ENCODE measurements around the gene GNB1L. TPM values are rescaled to one million over a fixed set of nuclear protein-coding genes. Genes with fewer than 3 reads are reported as not detected.

Gene GNB1L
- total and polyA plus RNA-seq, 2 donors (not counting 1 experiment from before 2014, with no cell fraction given) = 6.6 to 12.1 TPM

DNA sequence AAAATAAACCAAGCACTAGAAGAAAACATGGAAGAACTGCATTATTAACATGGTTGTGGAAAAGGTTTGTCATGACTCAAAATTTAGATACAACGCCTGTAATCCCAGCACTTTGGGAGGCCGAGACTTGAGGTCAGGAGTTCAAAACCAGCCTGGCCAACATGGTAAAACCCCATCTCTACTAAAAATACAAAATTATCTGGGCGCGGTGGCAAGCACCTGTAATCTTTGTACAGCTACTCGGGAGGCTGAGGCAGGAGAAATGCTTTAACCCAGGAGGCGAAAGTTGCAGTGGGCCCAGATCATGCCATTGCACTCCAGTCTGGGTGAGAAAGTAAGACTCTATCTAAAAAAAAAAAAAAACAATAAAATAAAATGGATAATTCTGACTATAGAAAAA lies 23.7 kb downstream of the GNB1L start:
- WGBS (ENCODE audit: insufficient coverage) = no CpG with 5 or more reads among the region's 6 CpGs
- no peak for ATAC-seq (ENCODE audit: low read depth)
- H3K27ac Mint-ChIP-seq = no peak overlapping the region

DNA sequence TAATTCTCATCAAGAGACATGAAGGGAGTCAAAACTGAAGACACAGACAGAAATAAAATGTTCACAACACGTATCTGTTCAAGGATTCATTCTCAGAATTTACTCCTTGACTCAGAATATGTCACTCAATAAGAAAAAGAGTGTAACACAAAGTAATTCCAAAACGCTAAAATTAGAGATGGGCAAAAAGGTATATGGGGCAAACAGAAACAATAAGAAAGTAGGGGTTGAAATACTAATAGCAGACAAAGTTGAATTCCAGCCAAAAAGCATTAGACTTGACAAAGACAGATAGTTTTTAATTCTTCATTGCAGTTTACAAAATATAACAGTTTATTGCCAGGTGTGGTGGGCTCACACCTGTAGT lies 26.7 kb downstream of the GNB1L start:
- H3K27me3 Mint-ChIP-seq = no peaks in the 10 kb centered on the region
- ChIA-PET POLR2A (no interaction called here), CTCF (no interaction called here)
- H3K9ac ChIP-seq (ENCODE audit: low read length) = no peak overlapping the region
- DNase-seq = no peak
- H3K27ac ChIP-seq (ENCODE audit: low read length in 2 of 2) = no peak overlapping the region
- H3K9me3 Mint-ChIP-seq (ENCODE audit: insufficient read depth) = no peaks in the 10 kb centered on the region
- no peak overlapping the region for H3K4me3 ChIP-seq (ENCODE audit: control extremely low read depth in 1 of 5, extremely low read depth in 1 of 5, insufficient read depth in 1 of 5, low read depth in 2 of 5, low read length in 4 of 5)
- no peaks in the 10 kb centered on the region for H4K20me1 ChIP-seq (ENCODE audit: control insufficient read depth, insufficient read depth, low read length, poor library complexity, severe bottlenecking)
- WGBS (ENCODE audit: insufficient coverage) = no CpG with 5 or more reads among the region's 2 CpGs
- no peak overlapping the region for H2AFZ ChIP-seq (ENCODE audit: insufficient read depth, low read depth, low read length, poor library complexity, severe bottlenecking)
- peaks cover 12% of the 10 kb centered on the region for H3K4me1 Mint-ChIP-seq
- no peak overlapping the region for H3K27ac Mint-ChIP-seq
- intact Hi-C loops (cut with micrococcal nuclease) = no loop called here
- H3K4me2 ChIP-seq (replicated peaks; ENCODE audit: low read depth, low read length, poor library complexity, severe bottlenecking) = no peak overlapping the region
- H3K36me3 ChIP-seq (replicated peaks in 1 of 2; ENCODE audit: control extremely low read depth in 1 of 2, control insufficient read depth in 1 of 2, extremely low read depth in 1 of 2, insufficient read depth in 2 of 2, low read length in 1 of 2) = no peaks in the 10 kb centered on the region
- no peak for TF ChIP-seq EZH2 (IDR thresholded peaks at IDR 0.05; ENCODE audit: borderline replicate concordance, insufficient read depth, low read depth, low read length, poor library complexity, severe bottlenecking)
- TF ChIP-seq, protein P1, sequence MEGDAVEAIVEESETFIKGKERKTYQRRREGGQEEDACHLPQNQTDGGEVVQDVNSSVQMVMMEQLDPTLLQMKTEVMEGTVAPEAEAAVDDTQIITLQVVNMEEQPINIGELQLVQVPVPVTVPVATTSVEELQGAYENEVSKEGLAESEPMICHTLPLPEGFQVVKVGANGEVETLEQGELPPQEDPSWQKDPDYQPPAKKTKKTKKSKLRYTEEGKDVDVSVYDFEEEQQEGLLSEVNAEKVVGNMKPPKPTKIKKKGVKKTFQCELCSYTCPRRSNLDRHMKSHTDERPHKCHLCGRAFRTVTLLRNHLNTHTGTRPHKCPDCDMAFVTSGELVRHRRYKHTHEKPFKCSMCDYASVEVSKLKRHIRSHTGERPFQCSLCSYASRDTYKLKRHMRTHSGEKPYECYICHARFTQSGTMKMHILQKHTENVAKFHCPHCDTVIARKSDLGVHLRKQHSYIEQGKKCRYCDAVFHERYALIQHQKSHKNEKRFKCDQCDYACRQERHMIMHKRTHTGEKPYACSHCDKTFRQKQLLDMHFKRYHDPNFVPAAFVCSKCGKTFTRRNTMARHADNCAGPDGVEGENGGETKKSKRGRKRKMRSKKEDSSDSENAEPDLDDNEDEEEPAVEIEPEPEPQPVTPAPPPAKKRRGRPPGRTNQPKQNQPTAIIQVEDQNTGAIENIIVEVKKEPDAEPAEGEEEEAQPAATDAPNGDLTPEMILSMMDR (IDR thresholded peaks at IDR 0.05) = no peak
- H3K27me3 ChIP-seq (replicated peaks in 1 of 4; ENCODE audit: control extremely low read depth in 1 of 4, control insufficient read depth in 3 of 4, insufficient read depth in 4 of 4, low read length in 3 of 4) = no peaks in the 10 kb centered on the region
- no peak overlapping the region for H3K4me3 Mint-ChIP-seq
- no peaks in the 10 kb centered on the region for H3K9me3 ChIP-seq (ENCODE audit: control extremely low read depth in 1 of 3, control insufficient read depth in 2 of 3, insufficient read depth in 1 of 3, low read length in 2 of 3)
- ATAC-seq (ENCODE audit: low read depth) = no peak
- H3K4me1 ChIP-seq (ENCODE audit: control insufficient read depth in 2 of 2, insufficient read depth in 2 of 2, low read length in 2 of 2) = peaks cover 0 to 5% of the 10 kb centered on the region in 2 donors
- H3K79me2 ChIP-seq (ENCODE audit: control insufficient read depth, insufficient read depth, low read length) = peaks cover 8% of the 10 kb centered on the region

More for the DNA sequence above, 23.7 kb downstream of the GNB1L start:
- no peak overlapping the region for H3K4me3 Mint-ChIP-seq
- Histone ChIP-seq H3K27ac (ENCODE audit: low read length in 2 of 2) (no peak overlapping the region), H3K27me3 (replicated peaks in 1 of 4; ENCODE audit: control extremely low read depth in 1 of 4, control insufficient read depth in 3 of 4, insufficient read depth in 4 of 4, low read length in 3 of 4) (no peaks in the 10 kb centered on the region), H3K4me3 (ENCODE audit: control extremely low read depth in 1 of 5, extremely low read depth in 1 of 5, insufficient read depth in 1 of 5, low read depth in 2 of 5, low read length in 4 of 5) (no peak overlapping the region), H3K9me3 (ENCODE audit: control extremely low read depth in 1 of 3, control insufficient read depth in 2 of 3, insufficient read depth in 1 of 3, low read length in 2 of 3) (no peaks in the 10 kb centered on the region), H3K4me2 (replicated peaks; ENCODE audit: low read depth, low read length, poor library complexity, severe bottlenecking) (no peak overlapping the region), H3K36me3 (replicated peaks in 1 of 2; ENCODE audit: control extremely low read depth in 1 of 2, control insufficient read depth in 1 of 2, extremely low read depth in 1 of 2, insufficient read depth in 2 of 2, low read length in 1 of 2) (no peaks in the 10 kb centered on the region), H3K4me1 (ENCODE audit: control insufficient read depth in 2 of 2, insufficient read depth in 2 of 2, low read length in 2 of 2) (peaks cover 0 to 5% of the 10 kb centered on the region in 2 donors), H4K20me1 (ENCODE audit: control insufficient read depth, insufficient read depth, low read length, poor library complexity, severe bottlenecking) (no peaks in the 10 kb centered on the region), H3K79me2 (ENCODE audit: control insufficient read depth, insufficient read depth, low read length) (peaks cover 7% of the 10 kb centered on the region), H3K9ac (ENCODE audit: low read length) (no peak overlapping the region), H2AFZ (ENCODE audit: insufficient read depth, low read depth, low read length, poor library complexity, severe bottlenecking) (no peak overlapping the region)
- peaks cover 10% of the 10 kb centered on the region for H3K4me1 Mint-ChIP-seq
- ChIA-PET POLR2A (no interaction called here), CTCF (interaction anchor here (1.4 kb wide), 1 partner anchor 100 kb away, joined by 3 read pairs; no protein-coding TSS in a partner anchor)
- no peaks in the 10 kb centered on the region for H3K27me3 Mint-ChIP-seq
- no peaks in the 10 kb centered on the region for H3K9me3 Mint-ChIP-seq (ENCODE audit: insufficient read depth)
- no peak for DNase-seq
- no peak for TF ChIP-seq EZH2 (IDR thresholded peaks at IDR 0.05; ENCODE audit: borderline replicate concordance, insufficient read depth, low read depth, low read length, poor library complexity, severe bottlenecking)
- TF ChIP-seq, protein P1 (IDR thresholded peaks at IDR 0.05) = no peak
- intact Hi-C loops (cut with micrococcal nuclease) = loop anchor here (10.0 kb wide), 1 partner anchor 64 kb away; no protein-coding TSS in a partner anchor

Measured in B cell (primary cell).